Measurements from ENCODE around the gene AFF2.

Gene AFF2

GRCh38 chrX:148500423-148501385 lies at the start of gene AFF2:
TSS of gene AFF2 (plus strand) at chrX:148500617. CDS start at chrX:148501098, 481 bp downstream.
- DNase-seq, result no peak

GRCh38 chrX:148457279-148457678 lies 43.1 kb upstream of the AFF2 start:
- no peak for DNase-seq

DNA sequence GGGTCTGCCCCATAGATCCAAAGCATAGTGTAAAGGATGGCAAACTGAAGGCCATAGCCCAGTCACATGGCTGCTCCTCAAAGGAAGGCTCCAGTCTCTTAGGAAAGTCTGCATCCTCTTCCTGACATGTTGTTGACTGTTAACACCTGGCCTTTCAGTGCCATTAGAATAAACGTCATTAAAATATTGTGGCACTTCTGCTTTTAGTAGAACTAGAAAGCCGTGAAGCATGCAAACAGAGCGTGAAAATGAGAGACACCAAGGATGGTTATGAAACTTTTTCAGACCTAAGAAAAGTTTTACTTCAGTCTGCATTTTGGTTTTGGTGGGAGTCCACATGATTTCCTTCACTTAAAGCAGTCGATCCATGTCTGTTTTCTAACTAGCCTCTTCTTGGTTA lies 41.1 kb upstream of the AFF2 start:
- no peak for DNase-seq

DNA sequence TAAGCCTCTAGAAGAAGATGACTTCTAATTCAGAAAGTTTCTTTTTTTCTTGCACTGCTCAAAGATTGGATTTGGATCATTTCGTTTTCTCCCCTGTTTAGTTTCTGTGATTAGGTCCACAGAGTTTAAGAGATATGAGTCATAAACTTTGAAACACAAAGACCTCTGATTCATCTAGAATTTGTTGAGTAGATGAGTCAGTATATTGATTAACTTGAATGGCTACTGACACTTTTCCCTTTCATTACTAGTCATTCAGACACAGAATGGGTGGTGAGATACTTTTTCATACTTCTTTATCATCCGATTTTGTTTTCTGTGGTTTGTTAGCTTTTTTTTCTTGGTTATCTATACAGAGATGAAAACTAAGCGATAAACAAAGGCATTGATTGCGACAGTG lies 34.1 kb upstream of the AFF2 start:
- DNase-seq, result no peak

GRCh38 chrX:148470324-148470723 lies 30.1 kb upstream of the AFF2 start:
- no peak for DNase-seq

DNA sequence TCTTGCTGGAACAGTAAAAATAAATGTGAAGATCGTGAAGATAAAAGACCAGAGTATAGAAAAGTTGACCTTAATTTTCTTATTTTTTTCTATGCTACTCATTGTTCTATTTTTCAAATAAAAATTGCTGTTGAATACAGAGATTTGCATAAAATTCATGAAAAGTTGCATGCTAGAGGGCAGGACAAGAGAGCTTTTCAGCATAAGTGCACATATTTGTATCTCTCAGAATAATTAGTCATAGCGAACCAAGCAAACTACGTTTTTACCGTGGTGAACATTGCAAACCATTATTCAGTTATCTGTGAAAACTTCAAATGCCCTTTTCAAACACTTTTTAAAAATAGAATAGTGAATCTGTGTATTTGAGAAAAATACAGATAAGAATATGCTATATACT lies 26.4 kb upstream of the AFF2 start:
- no peak for DNase-seq

- no peak for DNase-seq
These were observed 8.4 kb upstream of the AFF2 start for GRCh38 chrX:148492057-148492456.

DNA sequence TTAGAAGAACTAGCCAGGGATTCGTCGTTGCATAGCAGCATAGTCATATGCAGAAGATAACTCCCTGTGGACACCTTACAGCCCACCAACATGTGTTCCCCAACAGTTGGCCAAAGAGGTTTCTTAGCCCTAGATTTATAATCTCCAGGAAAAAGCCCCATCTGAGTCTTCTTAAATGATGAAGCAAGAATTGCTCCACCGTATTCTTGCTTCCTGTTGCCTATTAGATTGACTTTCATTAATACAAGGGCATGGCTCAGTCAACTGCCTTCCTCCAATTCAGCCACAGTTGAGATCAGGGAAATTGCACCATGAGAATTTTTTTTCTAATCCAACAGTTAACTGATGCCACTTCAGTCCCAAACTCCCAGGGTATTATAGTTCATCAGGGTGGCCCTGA lies 5.2 kb upstream of the AFF2 start:
- DNase-seq, result no peak

GRCh38 chrX:148498067-148498466 lies 2.4 kb upstream of the AFF2 start:
- no peak for DNase-seq

DNA sequence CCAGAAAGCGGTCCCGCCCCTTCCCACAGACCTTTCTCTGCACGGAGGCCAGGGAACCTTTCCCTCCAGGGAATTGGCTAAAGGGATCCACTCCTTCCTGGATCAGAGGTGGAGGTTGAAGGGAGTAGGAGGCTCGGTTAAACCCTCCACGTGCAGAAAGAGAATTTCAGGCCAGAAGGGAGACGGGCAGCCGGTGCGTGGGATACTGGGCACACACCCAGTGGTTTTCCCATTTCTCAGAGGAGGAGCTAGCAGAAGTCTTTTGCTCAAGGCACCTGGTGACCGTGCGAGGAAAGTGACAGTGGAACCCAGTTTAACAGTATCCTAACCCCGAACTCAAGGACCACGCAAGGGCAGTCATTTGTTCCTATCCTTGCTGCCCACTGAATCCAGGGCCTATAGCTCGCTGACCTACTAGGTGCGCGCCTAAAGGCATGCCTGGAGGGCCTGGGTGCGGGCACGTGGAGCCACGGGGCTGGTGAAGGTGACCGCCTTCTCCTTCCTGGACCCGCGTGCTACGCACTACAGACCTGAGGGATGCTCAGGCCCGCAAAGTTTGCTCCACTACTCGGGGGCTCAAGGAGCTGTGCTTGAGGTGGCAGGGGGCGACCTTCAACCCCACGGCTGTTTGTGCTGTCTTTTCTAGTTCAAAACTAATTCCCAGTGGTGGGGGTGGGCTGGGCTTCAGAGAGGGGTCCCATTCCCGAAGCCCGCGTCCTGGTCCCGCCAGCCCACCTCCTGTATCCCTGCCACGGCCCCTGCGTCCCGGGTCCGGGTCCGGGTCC lies 587 bp upstream of the AFF2 start:
- no peak for DNase-seq

DNA sequence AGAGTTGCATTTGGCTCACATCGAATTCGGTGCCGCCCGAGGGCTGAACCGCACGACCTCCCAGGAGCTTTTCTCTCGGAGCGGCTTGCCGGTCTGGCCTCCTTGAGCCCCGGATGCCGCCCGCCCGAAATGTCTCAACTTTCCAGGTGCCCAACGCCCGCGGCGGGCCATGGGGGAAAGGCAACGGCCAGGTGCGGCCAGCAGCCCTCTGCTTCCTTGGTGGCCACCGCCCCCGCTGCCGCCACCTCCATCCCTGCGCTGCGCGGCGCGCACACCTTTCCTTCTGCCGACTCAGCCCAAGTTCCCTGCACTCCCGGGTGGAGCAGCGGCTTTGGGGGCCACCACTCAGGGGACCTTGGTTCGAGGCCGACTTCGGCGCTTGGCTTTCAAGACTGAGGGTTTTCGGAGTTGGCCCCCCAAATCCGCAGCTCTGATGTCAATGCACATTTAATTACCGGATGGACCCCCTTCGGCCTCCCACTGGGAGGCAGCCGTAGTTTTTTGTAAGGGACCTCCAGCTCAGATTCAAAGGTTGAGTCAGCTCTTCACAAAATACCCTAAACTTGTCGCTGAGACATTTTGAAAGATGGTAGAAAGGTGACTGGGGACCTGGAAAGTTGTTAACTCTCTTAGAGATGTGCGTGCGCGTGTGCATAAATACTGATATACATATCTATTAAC lies 1.1 kb downstream of the AFF2 start:
- DNase-seq, result no peak

- no peak for DNase-seq
These were observed 4.1 kb downstream of the AFF2 start for GRCh38 chrX:148504506-148504905.

DNA sequence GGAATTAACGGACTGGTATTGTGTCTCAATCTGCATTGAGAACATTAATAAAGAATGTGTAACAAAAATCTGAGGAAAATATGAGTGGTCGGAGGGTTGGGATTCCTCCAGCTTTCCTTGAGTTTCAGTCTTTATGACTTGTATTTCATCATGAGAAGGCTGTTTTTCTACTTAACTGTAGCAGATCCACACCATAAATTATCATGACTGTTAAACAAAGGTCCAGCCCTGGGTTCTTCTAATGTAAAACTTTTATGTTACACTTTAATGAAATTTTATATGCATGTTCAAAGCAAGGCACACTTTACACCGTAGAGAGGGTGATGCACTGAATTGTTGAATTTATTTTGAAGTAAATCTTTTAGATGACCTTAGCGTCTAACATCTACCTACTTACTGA lies 7.0 kb downstream of the AFF2 start:
- no peak for DNase-seq

- no peak for DNase-seq
These were observed 12.0 kb downstream of the AFF2 start for GRCh38 chrX:148512453-148512852.

DNA sequence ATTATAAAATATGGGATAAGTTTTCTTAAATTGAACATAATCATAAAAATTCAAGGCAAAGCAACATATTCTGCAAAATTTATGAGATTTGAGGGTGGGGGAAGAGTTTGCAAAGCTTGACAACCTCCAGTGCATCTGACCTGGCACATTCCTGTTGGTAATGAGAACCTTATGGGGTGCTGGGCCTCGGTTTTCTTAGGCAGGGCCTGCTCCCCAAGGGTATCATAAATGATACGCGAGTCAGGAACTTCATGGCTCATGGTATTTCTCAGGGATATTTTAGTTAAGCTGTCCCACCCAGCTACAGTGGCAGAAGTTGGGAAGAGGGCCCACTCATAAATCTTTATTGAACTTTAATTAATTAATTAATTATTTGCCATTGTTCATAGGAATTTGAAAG lies 13.2 kb downstream of the AFF2 start:
- DNase-seq, result no peak

- DNase-seq, result no peak
These were observed 16.8 kb downstream of the AFF2 start for GRCh38 chrX:148517176-148517575.

DNA sequence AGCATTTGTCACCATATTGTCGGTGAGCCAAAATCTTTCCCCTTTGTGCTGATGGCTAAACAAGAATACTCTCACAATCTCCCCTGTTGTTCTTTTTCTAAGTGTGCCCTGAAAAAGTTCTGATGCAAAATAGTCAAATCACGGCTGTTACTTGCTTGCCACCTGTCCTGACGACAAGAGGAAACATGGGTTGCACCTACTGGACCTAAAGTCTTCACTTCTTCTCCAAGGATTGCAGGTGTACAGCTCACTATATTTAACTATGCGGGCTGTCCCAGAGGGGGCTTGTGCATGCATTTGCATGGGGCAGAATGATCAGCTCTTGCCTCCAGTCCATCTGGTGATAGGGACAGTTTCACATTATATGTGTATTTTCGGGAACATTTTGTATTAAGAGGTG lies 21.6 kb downstream of the AFF2 start:
- no peak for DNase-seq

DNA sequence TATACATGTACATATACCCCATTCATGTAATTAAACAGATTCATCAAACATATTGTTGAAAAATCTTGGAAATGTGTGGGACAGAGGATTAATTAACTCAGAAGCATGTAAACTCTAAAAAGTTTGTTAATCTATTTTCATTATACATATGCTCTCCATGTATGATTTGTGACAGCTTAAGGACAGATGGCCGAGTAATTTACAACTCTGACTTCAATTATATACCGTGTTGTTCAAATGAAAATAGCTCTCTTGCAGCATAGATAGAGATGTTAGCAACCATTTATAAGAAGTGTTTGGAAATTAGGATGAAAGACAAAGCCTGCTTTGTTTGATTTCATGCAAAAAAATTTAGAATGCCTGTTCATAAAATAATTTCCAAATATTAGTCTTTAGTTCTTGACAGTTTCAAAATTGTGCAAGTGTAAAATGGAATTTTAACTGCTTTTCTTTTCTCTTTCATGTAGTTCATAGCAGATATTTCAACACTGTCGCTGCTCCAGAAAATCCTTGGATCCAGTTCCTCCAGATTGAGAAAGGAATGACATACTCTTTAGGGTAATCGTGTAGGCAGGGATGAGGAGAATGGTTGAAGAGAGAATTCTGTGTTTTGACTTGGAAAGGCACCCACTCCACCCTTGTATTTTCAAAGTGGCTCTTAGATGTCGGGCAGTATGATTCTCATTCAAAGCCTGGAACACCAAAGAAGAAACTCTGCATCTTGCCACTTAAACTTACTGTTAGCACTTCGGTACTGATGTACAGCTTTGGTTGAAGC lies 23.1 kb downstream of the AFF2 start:
- no peak for DNase-seq

DNA sequence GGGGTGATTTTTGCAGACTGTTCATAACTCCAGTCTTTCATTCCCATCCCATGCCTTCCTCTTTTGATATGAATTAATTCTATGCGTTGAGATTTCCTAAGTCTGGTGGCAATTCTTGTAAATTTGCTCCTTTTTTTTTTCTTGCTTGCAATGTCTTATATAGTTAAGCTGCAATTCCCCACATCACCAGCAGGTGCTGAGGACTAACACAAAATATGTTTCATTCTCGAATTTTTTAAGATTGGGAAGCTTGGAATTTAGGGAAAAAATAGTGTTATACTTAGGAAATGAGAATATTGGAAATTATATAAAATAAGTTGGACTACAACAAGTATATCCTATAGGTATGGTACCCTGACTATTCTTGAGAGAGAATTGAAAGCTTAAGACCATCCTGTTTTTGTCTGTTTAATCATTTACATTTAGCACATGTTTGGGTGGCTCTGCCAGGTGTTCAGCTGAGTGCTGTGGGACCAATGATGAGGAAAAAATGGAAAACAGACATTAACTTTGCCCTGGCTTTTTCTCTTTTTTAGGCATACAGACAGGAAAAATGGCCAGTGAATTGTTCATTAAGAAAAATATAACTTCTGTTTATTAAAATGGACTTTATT lies 30.2 kb downstream of the AFF2 start:
- DNase-seq, result no peak

DNA sequence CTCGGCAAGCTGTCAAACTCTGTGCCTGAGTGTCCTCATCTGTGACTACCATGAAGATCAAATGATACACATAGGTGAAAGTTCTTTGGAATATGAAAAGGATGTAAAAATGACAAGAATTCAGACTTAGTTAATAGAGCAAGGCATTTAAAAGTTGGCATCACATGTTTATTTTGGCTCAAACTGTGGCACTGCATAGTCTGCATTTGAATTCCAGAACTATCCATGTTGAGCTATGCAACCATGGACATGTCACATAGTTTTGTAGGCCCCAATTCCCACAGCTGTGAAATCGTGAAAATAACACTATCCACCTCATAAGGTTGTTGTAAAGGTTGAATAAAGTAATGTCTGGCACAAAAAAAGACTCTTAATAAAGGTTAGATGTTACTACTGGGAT lies 33.9 kb downstream of the AFF2 start:
- no peak for DNase-seq

DNA sequence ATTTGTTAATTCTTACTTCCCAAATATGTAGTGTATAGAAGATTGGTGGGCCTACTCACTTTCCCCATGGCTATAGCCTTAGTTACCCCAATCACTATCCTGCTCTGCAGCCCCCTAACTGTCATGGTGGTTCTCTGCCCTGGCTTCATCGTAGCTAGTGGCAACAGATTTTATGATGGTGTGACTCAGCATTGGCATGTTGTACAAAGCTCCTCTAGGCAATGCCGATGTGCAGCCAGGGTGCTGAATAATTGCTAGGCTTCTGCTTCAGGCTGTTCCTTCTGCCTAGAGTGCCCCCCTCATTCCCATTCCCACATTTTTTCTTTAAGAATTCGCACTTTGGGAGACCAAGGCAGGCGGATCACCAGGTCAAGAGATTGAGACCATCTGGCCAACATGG lies 35.2 kb downstream of the AFF2 start:
- DNase-seq, result no peak

- DNase-seq, result no peak
These were observed 36.5 kb downstream of the AFF2 start for GRCh38 chrX:148536961-148537360.

Data from NCI-H345 (cell line).